Ishikawa (cell line): ENCODE data around the gene KCNH2.

ENCODE experiments used
- CEBPB ChIP-seq: IDR thresholded peaks from 2 replicates; pipeline ENCODE4 v1.6.1; 2012
- CREB1 ChIP-seq: IDR thresholded peaks from 2 replicates; pipeline ENCODE4 v1.6.1; 2012; ENCODE audit warnings: low read depth
- EGR1 ChIP-seq: IDR thresholded peaks from 2 replicates; pipeline ENCODE4 v1.6.1; 2012
- EP300 ChIP-seq: IDR thresholded peaks from 2 replicates; pipeline ENCODE4 v1.6.1; 2012; ENCODE audit warnings: borderline replicate concordance
- FOXM1 ChIP-seq: IDR thresholded peaks from 2 replicates; pipeline ENCODE4 v1.6.1; 2012; ENCODE audit warnings: low read depth, borderline replicate concordance
- NFIC ChIP-seq: IDR thresholded peaks from 2 replicates; pipeline ENCODE4 v1.6.1; 2012
- RAD21 ChIP-seq: IDR thresholded peaks from 2 replicates; pipeline ENCODE4 v1.6.1; 2012; ENCODE audit warnings: low read depth
- TAF1 ChIP-seq: IDR thresholded peaks from 2 replicates; pipeline ENCODE4 v1.6.1; 2012; ENCODE audit warnings: low read depth, mild to moderate bottlenecking
- TCF12 ChIP-seq: IDR thresholded peaks from 2 replicates; pipeline ENCODE4 v1.6.1; 2012; ENCODE audit warnings: low read depth
- TEAD4 ChIP-seq: IDR thresholded peaks from 2 replicates; pipeline ENCODE4 v1.6.1; 2012
- YY1 ChIP-seq: IDR thresholded peaks from 2 replicates; pipeline ENCODE4 v1.6.1; 2012; ENCODE audit warnings: low read depth
- ZBTB7A ChIP-seq: IDR thresholded peaks from 2 replicates; pipeline ENCODE4 v1.6.1; 2012; ENCODE audit warnings: low read depth
- TF ChIP-seq, protein P1 (sequence below): IDR thresholded peaks from 2 replicates; pipeline ENCODE4 v1.6.1; 2012
- TF ChIP-seq, protein P2 (sequence below): IDR thresholded peaks from 2 replicates; pipeline ENCODE4 v1.6.1; 2012
- TF ChIP-seq, protein P3 (sequence below): IDR thresholded peaks from 2 replicates; pipeline ENCODE4 v1.6.1; 2012; ENCODE audit warnings: low read depth, mild to moderate bottlenecking

KCNH2 gene

DNA sequence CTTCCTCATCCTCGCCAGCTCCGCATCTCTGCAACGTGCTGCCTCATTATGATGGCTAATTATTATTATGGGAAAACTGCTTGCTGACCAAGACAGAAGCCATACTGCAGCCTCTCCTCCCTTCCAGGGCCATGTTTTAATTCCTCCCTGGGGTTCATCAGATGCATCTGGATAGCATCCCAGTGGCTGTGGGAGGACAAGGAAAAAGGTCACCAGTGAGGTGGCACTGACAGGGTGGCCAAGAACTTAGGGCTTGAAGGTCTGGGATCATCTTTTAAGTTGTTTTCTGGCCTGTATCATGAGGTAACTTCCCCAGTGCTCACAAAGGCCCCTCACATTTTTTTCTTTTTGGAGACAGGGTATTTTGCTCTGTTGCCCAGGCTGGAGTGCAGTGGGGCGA, 39.6 kb downstream of the KCNH2 start:
- no peak for TF ChIP-seq EP300
- no peak for TF ChIP-seq YY1
- no peak for TF ChIP-seq FOXM1
- TF ChIP-seq ZBTB7A, result no peak
- TF ChIP-seq, protein P1, sequence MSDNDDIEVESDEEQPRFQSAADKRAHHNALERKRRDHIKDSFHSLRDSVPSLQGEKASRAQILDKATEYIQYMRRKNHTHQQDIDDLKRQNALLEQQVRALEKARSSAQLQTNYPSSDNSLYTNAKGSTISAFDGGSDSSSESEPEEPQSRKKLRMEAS, result no peak
- TF ChIP-seq, protein P2, sequence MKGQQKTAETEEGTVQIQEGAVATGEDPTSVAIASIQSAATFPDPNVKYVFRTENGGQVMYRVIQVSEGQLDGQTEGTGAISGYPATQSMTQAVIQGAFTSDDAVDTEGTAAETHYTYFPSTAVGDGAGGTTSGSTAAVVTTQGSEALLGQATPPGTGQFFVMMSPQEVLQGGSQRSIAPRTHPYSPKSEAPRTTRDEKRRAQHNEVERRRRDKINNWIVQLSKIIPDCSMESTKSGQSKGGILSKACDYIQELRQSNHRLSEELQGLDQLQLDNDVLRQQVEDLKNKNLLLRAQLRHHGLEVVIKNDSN, result no peak
- TF ChIP-seq EGR1, result no peak
- TF ChIP-seq CREB1, result no peak

DNA sequence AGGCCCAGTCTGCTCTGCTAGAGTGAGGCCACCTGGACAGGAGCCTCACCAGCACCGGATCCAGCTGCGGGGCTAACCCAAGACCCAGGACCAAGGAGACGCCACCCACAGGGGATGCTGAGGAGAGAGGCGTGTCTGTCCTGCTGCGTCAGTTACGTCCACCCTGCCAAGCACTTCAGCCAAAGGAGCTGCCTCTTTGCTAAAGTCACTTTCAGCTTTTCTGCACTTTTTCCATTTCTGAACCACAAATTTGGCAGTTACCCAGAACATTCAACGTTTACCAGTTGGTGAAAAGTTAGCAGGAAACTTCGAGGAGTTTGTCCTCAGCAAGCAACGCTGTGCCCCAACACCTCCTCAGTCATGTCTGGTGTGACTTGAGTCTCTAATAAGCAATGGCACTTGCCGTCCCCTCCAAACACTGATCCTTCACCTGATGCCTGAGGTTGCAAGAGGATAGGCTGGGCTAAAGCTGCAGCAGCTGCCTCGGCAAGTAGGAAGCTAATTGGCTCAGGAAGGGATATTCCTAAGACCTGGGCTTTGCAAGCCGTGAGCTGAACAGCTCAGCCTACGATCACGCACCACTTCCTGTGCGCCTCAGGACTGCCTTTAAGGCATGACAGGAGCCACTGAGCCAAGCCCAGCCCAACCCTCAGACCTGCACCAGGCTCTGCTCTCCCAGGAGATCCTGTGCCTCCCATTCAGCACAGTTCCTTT, 40.1 kb downstream of the KCNH2 start:
- TF ChIP-seq, protein P3, sequence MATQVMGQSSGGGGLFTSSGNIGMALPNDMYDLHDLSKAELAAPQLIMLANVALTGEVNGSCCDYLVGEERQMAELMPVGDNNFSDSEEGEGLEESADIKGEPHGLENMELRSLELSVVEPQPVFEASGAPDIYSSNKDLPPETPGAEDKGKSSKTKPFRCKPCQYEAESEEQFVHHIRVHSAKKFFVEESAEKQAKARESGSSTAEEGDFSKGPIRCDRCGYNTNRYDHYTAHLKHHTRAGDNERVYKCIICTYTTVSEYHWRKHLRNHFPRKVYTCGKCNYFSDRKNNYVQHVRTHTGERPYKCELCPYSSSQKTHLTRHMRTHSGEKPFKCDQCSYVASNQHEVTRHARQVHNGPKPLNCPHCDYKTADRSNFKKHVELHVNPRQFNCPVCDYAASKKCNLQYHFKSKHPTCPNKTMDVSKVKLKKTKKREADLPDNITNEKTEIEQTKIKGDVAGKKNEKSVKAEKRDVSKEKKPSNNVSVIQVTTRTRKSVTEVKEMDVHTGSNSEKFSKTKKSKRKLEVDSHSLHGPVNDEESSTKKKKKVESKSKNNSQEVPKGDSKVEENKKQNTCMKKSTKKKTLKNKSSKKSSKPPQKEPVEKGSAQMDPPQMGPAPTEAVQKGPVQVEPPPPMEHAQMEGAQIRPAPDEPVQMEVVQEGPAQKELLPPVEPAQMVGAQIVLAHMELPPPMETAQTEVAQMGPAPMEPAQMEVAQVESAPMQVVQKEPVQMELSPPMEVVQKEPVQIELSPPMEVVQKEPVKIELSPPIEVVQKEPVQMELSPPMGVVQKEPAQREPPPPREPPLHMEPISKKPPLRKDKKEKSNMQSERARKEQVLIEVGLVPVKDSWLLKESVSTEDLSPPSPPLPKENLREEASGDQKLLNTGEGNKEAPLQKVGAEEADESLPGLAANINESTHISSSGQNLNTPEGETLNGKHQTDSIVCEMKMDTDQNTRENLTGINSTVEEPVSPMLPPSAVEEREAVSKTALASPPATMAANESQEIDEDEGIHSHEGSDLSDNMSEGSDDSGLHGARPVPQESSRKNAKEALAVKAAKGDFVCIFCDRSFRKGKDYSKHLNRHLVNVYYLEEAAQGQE, result no peak

DNA sequence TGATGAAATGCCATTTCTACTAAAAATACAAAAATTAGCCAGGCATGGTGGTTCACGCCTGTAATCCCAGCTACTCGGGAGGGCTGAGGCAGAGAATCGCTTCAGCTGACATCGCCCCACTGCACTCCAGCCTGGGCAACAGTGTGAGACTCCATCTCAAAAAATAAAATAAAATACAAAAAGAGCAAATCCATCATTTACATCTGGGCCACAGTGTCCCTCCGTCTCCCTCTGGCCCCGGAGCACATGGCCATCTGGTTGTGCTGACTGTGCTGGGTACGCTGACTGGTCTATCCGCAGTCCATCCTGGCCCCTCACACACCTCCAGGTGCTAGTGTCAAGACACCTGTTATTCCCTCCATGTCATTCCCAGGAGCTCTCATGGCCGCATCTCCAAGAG, 42.1 kb downstream of the KCNH2 start:
- TF ChIP-seq TAF1 (no peak), ZBTB7A (no peak), CREB1 (no peak), EGR1 (no peak), CEBPB (no peak), YY1 (no peak)

DNA sequence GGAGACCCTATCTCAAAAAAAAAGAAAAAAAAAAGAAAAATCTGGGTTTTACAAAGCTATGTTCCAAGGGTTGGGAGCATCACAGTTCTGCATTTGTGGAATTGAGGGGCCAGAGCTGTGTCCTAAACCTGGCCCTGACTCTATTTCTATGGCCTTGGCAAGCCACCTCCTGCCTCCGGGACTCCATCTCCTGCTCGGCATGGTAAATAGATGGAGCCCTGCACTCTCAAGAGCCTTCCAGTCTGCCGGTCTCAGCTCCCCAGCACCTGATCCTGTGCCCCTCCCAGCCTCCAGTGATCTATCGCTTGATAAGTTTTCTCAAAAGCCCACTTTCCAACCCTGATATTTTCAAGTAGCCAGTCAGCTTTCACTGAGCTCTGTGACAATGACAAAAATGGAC, 43.0 kb downstream of the KCNH2 start:
- TF ChIP-seq RAD21 (no peak), TAF1 (no peak), FOXM1 (no peak), TEAD4 (no peak), CEBPB (no peak), ZBTB7A (no peak), TCF12 (no peak), EP300 (no peak), EGR1 (no peak), NFIC (no peak)
- TF ChIP-seq, protein P3, result no peak

DNA sequence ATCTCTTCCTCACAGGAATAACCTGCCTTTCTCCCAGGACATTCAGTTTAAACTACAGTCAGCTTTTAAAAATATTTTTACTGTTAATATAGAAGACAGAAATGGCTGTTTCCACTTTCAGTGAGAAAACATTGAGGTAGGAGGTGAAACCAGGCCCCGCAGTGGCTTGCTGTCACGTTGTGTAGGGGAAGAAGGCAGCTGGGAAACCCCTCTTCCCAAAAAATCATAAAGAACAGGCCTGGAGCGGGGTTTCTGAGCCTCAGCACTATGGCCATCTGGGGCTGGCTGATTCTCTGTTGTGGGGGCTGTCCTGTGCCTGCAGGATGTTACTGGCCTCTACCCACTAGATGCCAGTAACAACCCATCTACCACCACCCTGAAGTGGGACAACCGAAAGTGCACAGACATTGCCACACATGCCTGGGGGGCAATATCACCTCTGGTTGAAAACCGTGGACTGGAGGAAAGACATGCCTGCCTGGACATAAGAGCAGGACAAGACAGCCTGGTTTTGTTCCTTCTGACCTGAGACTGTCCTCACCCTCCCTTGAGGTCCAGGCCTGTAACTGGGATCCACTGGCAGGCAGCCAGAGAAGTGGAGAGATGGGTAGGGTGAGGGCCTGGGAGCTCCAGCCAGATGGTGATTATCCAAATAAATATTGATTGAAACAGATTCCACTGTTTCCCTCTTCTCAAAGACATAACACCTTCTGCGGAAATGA, 43.9 kb downstream of the KCNH2 start:
- TF ChIP-seq TAF1 (no peak), CREB1 (no peak), EGR1 (no peak), ZBTB7A (no peak), NFIC (no peak), CEBPB (no peak), RAD21 (no peak), TEAD4 (no peak), EP300 (no peak), YY1 (no peak), FOXM1 (no peak), TCF12 (no peak)
- TF ChIP-seq, protein P1, result no peak
- TF ChIP-seq, protein P2, result no peak
- TF ChIP-seq, protein P3, result no peak
